Activated T-cell treated with anti-CD3 and anti-CD28 coated beads, Interleukin-2, amount 50 U/mL, for 1 hour (primary cell): ENCODE results near the gene MBD5.

Experiments used
- DNase-seq: peaks from one replicate; pipeline ENCODE4 v3.0.0-alpha.2; 2020

Gene MBD5

DNA sequence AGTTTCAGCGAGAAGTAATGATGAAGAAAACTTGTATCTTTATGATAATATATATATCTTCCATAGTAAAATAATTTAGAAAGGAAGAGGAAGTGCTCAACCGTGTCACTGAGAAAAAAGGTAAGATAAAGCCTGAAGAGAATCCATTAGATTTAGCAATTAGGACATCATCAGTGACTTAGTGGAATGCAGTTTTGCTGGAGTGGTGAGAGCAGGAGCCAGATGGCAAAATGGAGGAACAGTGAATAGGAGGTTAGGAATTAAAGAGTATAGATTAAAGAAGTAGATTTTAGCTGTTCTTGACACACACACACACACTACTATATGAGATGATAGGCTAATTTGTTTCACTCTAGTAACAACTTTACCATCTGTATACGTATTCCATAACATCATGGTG is 466.5 kb downstream of the MBD5 start:
- no peak for DNase-seq

- DNase-seq = no peak
Measured at GRCh38 chr2:148490840-148491439, 470.0 kb downstream of the MBD5 start.

- no peak for DNase-seq
Measured at GRCh38 chr2:148493822-148494563, 473.1 kb downstream of the MBD5 start.

- no peak for DNase-seq
Measured at GRCh38 chr2:148495586-148495985, 474.7 kb downstream of the MBD5 start.

- DNase-seq = no peak
Measured at GRCh38 chr2:148501545-148501944, 480.7 kb downstream of the MBD5 start.

GRCh38 chr2:148503516-148503915 is 482.6 kb downstream of the MBD5 start:
- DNase-seq = no peak

DNA sequence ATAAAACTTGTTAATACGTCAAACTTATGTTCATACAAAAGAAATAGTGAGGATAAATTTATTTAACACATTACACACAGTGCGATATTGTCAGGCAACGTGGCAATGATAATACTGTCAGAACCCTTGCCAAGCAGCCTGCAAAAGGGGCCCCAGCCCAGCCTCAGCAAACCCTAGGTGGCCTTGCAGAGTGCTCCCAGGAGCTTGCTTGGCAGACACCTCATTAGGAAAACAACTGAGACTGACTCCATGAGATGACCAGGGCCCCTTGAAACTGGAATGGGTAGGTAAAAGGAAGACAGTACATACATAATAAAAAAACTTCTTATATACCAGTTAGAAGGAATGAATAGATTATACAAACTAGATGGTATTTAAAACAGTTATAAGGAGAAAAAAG is 487.1 kb downstream of the MBD5 start:
- DNase-seq = no peak

GRCh38 chr2:148508878-148509287 is 488.0 kb downstream of the MBD5 start:
- no peak for DNase-seq

DNA sequence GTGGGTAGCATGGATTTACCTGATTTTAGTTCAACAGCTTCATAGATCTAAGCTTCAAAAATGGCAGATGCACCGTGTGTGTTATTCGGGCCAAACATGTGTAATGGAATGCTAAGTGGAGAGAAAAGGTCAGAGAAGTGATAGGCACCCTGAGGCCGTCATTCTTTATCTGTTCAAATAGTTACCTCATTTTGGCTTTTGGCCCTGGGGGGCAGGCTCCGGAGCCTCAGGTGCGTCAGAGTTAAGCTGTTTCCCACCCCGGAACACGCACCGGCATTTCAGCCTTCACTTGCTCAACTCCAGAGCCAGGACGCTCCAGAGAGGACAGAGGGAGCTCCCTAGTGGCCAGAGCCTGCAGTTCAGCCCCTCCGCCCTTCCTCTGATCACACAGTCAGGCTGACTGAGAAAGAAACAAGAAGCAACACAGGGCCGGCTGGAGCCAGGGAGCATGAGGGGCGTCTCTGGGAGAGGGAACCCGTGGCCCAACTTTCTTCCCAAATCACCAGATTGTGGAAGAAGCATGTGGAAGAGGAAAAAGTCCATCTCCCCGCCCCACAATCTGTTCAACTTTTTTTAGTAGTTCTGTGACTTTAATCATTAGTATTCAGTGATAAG is 488.5 kb downstream of the MBD5 start:
- DNase-seq = peak; percentile 83

- DNase-seq = no peak
Measured at GRCh38 chr2:148511883-148512282, 491.0 kb downstream of the MBD5 start.

GRCh38 chr2:148512501-148512900 is 491.6 kb downstream of the MBD5 start:
- DNase-seq = no peak

GRCh38 chr2:148513427-148513826 is 492.5 kb downstream of the MBD5 start:
- DNase-seq = no peak

DNA sequence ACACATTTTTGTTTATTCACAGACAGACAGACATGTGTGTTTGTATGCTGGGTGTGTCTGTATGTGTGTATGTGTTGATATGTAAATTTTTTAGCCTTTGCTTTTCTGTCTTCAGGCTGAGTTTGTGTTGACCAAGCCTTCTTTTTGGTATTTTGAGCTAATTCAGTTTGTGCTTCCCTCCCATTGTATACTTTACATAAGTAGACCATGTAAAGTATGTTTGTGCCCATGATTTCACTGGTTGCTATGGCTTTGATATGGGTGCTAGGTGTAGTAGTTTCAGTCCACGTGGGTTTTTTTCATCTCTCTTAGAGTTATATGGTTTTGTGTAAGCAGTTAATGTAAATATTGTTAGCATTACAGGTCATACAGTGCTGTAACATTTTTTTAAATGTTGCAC is 494.2 kb downstream of the MBD5 start:
- DNase-seq = no peak

GRCh38 chr2:148515976-148516375 is 495.1 kb downstream of the MBD5 start:
- no peak for DNase-seq

GRCh38 chr2:148517296-148517695 is 496.4 kb downstream of the MBD5 start:
- DNase-seq = no peak

DNA sequence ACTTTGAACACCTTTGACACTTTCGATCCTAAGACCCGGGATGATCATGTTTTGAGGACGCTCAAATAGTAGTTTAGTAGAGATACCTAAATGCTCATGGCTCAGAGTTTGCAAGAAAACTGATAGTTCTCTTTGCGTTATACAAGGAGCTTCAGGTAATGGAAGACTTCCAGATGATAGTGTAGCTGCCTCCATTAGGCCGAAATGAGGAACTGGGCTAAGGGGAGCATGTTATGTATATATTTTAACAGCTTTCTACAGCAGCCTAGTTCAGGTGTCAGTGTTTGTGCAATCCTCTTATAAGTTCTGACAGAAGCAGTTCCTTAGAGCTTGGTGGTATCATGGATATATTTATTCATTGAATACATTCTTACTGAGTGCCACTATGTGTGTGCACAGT is 496.9 kb downstream of the MBD5 start:
- no peak for DNase-seq

- no peak for DNase-seq
Measured at GRCh38 chr2:148519013-148519412, 498.1 kb downstream of the MBD5 start.

DNA sequence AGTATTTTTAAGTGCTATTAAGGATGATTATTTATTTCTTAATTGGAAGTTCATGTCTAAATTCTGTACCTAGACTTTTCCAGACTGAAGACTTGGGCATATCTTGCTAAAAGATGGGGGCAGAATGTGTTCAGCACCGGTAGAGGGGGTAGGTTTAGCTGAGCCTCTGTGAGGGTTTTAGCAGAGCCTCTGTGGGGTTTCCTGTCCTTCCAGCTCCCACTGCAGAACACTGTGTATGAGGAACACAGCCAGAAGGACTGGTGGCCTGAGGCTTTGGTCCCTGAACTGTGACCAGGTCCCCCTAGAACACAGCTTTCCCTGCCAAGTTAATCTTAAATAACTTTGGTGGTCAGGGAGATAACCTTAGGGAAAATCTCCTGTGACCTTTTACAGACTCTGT is 500.3 kb downstream of the MBD5 start:
- DNase-seq = no peak

GRCh38 chr2:148523315-148523714 is 502.4 kb downstream of the MBD5 start:
- no peak for DNase-seq

GRCh38 chr2:148524519-148524919 is 503.6 kb downstream of the MBD5 start:
- DNase-seq = peak; percentile 55

- no peak for DNase-seq
Measured at GRCh38 chr2:148525130-148525529, 504.2 kb downstream of the MBD5 start.

GRCh38 chr2:148526509-148527346 is 505.8 kb downstream of the MBD5 start:
- no peak for DNase-seq
